ENCODE data around the gene CCDC136.

Gene CCDC136

DNA sequence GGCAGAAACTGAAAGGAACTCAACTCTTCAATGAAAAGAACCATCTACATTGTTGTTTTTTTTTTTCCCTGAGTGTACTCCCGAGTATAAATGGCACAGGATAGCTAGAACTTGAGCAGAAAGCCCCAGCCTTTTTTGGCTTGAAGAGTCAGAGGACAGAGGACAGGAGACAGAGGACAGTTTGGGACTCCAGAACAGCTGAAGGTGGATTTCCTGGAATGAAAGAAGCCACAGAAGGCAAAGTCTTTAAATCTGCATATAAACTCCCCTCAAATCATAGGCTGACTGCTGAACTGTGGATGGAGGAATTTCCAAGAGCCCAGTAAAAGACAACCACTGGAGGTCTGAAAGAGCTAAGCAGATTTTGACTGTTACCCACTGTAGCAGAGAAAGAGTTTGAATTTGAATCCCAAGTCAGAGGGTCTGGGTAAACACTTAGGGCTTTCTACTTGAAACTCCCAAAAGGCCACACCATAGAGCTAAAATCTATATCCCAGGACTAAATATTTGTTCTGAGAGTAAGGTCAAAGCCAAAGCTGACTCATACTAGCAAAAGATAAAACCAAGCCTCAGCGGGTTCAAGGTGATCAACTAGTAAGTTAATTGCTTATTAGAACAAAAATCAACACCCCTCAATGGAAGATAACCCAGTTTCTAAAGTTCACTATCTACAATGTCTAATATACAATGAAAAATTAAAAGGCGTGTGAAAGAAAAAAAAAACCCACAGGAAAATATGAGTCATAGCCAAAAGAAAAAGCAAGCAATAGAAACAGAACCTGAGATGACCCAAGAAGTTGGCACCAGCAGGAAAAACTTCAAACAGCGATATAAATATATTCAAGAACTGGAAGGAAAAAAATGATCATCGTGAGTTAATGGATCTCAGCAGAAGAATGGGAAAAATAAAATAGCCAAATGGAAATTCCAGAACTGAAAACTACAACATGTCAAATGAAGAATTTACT lies 14.3 kb upstream of the CCDC136 start:
- TF ChIP-seq, protein P1, sequence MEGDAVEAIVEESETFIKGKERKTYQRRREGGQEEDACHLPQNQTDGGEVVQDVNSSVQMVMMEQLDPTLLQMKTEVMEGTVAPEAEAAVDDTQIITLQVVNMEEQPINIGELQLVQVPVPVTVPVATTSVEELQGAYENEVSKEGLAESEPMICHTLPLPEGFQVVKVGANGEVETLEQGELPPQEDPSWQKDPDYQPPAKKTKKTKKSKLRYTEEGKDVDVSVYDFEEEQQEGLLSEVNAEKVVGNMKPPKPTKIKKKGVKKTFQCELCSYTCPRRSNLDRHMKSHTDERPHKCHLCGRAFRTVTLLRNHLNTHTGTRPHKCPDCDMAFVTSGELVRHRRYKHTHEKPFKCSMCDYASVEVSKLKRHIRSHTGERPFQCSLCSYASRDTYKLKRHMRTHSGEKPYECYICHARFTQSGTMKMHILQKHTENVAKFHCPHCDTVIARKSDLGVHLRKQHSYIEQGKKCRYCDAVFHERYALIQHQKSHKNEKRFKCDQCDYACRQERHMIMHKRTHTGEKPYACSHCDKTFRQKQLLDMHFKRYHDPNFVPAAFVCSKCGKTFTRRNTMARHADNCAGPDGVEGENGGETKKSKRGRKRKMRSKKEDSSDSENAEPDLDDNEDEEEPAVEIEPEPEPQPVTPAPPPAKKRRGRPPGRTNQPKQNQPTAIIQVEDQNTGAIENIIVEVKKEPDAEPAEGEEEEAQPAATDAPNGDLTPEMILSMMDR (conservative IDR thresholded peaks at IDR 0.05): no peak
- no peak for TF ChIP-seq ZFX (IDR thresholded peaks at IDR 0.05)

DNA sequence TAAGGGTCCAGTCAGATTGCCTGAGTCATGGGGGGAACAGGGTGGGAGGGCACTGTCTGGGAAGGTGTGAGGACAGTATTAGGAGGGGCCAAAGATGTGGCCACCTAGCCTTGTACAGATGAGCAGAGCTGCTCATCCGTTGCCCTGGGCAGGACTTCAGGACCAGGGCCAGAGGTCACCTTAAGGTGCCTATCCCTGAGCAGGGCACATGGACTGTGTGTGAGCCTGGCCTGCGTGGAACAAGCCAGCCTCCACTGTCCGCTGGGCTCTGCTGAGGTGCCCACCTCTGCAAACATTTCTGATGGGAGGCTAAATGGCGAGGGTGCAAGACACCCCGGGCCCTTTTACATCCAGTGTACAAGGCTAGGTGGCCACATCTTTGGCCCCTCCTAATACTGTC lies 12.8 kb upstream of the CCDC136 start:
- H3K27ac ChIP-seq: no peak overlapping the region
- TF ChIP-seq, protein P1 (conservative IDR thresholded peaks at IDR 0.05): no peak
- TF ChIP-seq ZFX (IDR thresholded peaks at IDR 0.05): no peak

More for the DNA sequence above, 14.3 kb upstream of the CCDC136 start:
- H3K27ac ChIP-seq: no peak overlapping the region

DNA sequence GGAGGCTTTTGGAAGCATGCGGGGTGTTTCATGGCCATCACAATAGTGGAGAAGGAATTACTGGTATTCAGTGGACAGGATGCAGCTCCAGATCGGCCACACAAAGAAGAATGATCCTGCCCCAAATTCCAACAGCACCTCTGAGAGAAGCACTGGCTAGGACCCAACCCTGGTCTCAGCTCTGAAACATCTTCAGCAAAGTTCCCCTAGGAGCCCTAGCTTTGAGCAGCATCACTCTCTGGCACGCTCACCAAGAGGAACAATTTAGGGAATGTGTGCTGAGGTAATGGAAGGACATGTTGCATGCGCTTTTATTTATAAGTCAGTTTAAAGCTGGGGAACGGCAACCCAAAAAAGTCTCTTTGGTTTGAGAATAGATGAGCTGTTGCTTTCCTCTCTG lies 10.6 kb upstream of the CCDC136 start:
- TF ChIP-seq ZFX (IDR thresholded peaks at IDR 0.05): no peak
- H3K27ac ChIP-seq: no peak overlapping the region

DNA sequence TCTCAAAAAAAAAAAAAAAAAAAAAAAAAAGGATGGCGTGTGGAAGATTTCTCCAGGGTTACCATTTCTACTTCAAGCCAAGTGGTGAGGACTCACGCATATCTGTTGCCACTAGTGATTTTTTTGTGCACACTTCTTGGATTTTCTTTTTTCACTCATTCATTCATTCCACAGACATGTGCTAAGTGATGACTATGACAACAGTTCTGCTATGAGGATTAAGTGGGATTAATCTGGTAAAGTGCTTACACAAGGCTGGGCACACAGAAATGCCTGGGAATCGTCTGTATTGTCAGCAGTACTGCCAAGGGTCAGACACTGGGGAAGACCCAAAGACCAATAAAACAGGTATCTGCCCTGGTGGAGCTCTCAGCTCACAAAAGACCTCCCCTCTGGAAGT lies 9.9 kb upstream of the CCDC136 start:
- TF ChIP-seq, protein P1 (conservative IDR thresholded peaks at IDR 0.05): no peak
- TF ChIP-seq ZFX (IDR thresholded peaks at IDR 0.05): no peak
- no peak overlapping the region; the same call in 1 of the 2 replicates for H3K27ac ChIP-seq

DNA sequence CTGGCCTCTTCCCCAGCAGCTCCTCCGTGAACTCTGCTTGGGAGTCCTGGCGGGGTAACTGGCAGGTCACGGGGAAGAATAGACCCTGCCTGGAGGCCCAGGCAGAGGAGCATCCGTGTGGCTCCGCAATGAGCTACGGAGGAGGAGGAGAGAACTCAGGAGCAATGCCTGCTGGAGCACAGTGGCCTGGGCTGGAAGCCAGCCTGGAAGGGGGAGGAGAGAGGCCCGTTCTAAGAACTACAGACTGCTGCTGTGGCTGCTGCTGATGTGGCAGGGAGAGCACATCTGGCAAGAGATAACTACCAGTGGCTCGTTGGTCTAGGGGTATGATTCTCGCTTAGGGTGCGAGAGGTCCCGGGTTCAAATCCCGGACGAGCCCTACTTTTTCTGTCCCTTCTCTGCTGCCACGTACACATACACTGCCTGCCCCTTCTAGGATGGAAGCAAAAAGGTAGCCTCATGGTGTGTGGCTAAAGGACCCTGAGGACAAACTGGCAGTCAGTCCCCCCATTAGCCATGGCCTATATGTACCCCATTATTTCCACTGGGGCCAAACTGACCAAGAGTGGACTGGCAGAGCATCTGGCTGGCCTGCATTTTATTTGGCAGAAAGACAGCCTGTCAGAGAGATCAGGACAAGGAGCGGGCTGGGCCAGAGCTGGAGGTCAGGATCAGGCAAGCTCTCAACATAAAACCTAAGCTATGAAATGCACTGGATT lies 8.5 kb upstream of the CCDC136 start:
- TF ChIP-seq ZFX (IDR thresholded peaks at IDR 0.05): no peak
- TF ChIP-seq, protein P1 (conservative IDR thresholded peaks at IDR 0.05): no peak
- H3K27ac ChIP-seq: peak overlapping the region; percentile 85

DNA sequence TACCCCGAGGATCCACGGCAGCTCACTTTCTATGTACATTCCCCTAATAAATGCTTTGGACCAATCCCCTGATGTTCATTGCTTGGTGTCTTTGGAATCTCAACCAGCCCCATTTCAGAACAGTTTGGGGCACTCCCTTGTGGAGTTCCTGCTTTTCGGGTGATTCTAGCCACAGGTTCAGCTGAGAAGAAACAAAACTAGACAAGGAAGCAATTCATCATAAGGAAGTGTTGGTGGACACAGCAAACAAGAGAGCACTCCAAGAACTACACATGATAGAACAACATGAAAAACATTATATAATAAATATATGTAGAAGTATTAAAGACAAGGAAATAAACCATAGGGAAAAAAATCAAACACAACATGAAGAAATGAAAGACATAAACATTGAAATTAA lies 6.0 kb upstream of the CCDC136 start:
- H3K27ac ChIP-seq: peak overlapping the region; percentile 85; the same call in 1 of the 2 replicates
- TF ChIP-seq ZFX (IDR thresholded peaks at IDR 0.05): no peak

DNA sequence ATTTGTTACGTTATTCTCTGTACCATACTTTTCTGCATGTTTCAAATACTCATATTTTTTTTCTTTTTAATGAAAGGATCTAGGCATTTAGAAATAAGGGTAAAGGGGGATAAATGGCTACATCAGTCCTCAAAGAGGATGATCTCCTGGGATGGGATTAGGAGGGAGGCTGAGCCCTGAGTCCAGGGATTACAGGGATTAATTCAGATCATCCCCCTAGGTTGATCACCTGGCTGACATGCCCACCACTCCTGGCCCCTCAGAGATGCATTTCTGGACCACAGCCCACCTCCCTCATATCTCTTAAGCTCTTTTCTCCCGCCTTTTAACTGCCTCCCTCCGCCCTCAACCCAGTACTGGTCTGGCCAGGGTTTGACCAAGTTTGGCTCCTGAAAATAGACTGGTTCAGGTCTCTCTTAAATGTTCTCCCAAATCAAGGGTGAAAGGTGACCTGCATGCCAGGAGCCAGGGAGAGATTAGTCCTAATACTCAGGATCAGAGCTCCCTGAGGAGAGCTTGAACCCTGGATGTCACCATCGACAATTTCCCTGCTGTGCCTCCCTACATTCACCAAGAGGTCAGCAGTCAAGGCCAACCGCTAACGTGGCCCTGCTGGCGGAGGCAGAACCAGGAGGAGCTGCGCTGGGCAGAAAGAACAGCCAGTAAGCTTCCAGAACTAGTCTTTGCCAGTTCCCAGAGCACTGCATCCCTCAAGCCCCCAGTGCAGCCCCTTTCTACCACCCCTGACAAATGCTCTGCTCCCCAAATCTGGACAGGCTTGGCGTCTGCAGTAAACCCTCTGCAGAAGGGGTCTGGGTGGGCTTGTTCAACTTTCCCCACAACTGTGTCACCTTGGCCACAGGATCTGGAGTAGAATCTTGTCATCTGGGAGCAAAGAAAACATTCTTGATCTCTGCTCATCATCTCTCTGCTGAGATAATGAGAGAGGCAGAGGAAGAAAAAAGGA lies 3.0 kb upstream of the CCDC136 start:
- no peak for TF ChIP-seq ZFX (IDR thresholded peaks at IDR 0.05)
- TF ChIP-seq, protein P1 (conservative IDR thresholded peaks at IDR 0.05): no peak
- H3K27ac ChIP-seq: peak overlapping the region; percentile 8
